Measurements from ENCODE around the gene PIAS4.

The PIAS4 gene

DNA sequence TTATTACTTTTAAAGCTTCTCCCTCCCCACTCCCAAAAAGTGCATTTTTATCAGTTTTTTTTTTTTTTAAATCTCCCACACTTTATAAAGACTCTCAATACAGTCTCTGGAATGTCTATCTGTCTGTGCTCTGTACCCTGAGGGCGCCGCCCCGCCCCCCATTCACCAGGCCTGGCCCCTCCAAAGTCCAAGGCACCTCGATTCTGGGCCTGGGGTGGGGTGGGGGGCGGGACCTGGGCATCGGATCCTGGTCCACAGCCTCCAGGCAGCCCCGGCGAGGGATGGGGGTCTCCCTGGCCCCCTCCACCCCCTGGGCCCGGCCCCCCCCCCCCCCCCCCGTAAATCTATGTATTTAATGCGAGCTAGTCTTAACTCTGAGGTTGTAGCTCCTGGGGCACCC, 35.9 kb downstream of the PIAS4 start:
- DNase-seq: no peak

GRCh38 chr19:4043966-4044715, 36.6 kb downstream of the PIAS4 start:
- DNase-seq: no peak

- DNase-seq: no peak
Measured at GRCh38 chr19:4044990-4045465, 37.5 kb downstream of the PIAS4 start.

- no peak for DNase-seq
Measured at GRCh38 chr19:4045597-4046361, 38.2 kb downstream of the PIAS4 start.

DNA sequence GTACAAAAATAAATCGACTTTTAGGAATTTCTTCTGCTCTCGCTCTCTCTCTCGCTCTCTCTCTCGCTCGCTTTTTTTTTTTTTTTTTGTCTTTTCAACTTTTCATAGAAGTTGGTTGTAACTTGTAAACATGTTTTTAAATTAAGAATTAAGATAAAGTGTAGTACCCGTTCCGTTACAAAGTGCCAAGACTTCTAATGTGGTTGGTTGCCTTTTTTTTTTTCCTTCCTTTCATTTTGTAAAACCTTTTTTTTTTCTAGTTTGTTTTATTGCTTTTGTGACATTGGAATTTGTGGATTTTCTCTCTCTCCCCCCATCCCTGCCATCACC, 38.8 kb downstream of the PIAS4 start:
- DNase-seq: no peak

DNA sequence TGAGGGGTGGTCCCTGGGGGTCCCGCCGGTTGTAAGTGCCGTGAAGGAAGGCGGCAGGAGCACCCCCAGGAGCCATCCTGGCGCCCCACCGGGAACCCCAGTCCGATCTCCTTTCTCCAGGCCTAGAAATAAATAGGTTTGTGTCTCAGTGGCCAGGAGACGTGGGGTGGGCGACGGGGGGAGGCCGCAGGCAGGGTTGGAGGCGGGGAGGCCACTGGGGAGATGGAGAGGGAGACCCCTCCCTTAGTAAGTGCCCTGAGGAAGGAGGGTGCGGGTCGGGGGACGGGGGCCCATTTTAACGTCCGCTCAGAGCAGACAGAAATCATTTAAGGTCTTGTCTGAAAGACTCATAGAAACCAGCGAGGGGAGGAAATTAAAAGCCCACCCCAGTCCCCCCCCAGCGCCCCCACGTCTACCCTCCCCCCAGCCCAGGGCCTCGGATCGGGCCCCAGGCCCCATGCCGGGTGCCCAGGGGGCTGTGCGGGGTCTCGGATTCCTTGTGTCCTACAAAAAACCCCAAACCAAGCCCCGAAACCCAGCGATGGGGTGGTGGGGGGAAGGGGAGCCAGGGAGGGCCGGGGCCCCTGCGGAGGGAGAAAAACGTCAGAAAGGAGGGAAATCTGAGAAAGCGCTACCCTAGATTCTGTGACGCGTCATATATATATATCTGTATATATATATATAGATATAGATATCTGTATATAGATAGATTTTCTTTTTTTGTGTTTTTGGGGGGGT, 39.6 kb downstream of the PIAS4 start:
- DNase-seq: no peak

GRCh38 chr19:4049432-4049831, 41.9 kb downstream of the PIAS4 start:
- DNase-seq: no peak

- peak; percentile 90 to 95 for DNase-seq
Measured at GRCh38 chr19:4051175-4052101, 43.9 kb downstream of the PIAS4 start.

GRCh38 chr19:4052114-4052992, 44.8 kb downstream of the PIAS4 start:
- DNase-seq: peak; percentile 27 to 64

DNA sequence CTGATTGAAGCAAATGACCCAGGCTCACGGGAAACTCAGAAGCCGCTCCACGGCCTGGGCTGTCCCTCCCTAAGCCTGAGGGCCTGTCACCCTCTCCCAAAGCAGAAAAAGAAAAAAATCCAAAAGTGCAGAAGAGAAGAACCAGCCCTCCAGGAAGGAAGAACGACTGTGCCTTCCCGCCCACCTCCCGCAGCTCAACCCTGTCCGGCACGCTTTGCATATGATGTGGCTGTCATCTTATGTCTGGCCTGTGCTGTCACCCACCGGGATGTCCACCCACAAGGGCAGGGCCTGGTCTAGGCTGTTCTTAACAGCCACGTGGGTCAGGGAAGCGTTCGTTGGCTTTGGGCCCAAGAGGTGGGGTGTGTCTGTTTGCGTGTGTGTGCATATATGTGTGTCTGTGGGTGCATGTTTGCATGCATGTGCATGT, 45.5 kb downstream of the PIAS4 start:
- peak; percentile 86 to 97 for DNase-seq

DNA sequence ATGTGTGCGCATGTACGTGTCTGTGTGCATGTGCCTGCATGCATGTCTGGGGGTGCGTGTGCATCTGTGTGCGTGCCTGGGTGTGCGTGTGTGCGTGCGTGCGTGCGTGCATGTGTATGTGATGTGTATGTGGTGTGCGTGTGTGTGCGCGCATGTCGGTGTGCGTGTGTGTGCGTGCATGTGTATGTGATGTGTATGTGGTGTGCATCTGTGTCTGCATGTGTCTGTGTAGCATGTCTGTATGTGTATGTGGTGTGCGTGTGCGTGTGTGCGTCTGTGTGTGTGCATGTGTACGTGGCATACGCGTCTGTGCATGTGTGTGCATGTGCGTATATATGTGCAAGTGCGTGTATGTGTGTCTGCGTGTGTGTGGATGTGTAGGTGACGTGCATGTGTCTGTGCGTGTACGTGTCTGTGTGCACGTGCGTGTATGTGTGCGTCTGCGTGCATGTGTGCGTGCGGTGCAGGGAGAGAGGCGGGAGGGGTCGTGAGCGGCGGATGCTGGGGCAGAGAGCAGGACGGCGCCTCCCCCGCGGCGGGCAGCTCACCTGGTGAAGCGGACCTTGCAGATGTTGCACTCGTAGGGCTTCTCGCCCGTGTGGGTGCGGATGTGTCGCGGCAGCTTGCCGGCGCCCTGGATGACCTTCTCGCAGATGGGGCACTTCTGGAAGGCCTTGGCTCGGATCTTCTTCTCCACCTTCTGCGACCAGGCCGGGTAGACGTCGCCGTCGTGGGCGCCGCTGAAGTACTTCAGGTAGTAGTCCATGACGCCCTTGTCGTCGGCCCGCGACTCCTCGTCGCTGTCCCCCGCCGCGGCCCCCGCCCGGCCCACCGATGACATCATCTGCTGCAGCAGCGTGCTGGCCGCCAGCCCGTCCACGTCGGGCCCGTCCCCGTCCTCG, 46.1 kb downstream of the PIAS4 start:
- no peak for DNase-seq

DNA sequence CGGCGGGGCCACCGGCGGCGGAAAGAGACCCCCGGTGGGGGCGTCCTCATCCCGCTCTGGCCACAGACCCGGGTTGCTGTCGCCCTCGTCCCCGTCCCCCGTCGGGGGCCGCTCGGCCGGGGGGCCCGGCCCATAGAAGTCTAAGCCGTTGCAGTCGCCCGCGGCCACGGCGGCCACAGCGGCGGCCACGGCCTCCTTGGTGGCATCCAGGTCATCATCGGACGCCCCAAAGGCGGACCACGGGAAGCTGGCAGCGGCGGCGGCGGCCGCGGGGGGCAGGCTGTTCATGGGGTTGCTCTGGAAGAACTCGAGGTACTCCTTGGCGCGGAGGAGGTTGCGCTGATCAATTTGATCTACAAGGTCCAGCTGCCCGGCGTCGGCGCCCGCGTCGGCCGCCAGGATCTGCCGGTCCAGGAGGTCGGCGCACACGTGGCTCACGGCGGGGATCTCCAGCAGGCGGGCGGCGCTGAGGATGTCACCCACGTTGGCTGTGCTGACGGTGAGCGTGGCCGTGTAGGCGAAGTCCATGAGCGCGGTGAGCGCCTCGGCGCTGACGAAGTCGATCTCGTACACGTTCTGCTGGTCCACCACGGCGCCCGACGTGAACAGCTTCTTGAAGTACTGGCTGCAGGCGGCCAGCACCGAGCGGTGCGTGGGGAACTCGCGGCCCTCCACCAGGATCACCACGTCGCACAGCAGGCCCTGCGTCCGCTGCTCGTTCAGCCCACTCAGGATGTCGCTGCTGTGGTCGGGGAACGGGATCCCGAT, 47.1 kb downstream of the PIAS4 start:
- DNase-seq: no peak

GRCh38 chr19:4055209-4055552, 47.6 kb downstream of the PIAS4 start:
- no peak for DNase-seq

DNA sequence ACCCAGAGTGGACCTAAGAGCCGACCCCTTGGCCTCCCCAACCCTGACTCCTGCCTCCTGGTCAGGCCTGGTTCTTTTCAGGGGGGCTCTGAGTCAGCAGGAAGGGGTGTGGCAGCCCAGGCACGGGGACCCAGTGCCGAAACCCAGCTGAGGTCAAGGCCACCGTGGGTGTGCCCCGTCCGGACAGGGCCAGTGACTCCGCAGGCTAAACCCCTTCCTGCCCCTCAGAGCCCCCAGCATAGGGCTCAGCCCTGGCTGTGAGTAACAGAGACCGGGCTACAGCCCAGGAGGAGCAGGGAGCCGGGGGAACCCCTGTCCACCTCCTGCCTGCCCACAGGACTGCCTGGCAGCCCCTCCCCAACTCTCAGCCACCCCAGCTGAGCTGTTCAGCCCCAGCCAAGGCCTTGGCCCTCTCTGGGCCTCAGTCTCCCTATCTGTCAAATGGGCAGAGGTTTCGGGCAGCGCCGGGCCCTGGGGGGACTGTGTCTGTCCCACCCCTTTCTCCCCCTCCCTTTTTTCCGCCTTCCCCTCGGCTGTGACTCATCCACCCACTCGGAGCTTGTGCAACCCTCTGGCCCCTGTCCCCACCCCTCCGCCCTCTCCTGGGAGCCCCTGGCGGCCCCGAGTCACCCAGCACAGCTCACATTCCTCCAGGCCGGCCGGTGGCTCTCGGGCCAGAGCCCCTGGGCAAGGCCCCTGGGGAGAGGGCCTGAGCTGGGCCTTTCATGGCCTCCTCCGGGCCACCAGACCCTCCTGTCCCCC, 50.6 kb downstream of the PIAS4 start:
- DNase-seq: peak; percentile 89 to 90

DNA sequence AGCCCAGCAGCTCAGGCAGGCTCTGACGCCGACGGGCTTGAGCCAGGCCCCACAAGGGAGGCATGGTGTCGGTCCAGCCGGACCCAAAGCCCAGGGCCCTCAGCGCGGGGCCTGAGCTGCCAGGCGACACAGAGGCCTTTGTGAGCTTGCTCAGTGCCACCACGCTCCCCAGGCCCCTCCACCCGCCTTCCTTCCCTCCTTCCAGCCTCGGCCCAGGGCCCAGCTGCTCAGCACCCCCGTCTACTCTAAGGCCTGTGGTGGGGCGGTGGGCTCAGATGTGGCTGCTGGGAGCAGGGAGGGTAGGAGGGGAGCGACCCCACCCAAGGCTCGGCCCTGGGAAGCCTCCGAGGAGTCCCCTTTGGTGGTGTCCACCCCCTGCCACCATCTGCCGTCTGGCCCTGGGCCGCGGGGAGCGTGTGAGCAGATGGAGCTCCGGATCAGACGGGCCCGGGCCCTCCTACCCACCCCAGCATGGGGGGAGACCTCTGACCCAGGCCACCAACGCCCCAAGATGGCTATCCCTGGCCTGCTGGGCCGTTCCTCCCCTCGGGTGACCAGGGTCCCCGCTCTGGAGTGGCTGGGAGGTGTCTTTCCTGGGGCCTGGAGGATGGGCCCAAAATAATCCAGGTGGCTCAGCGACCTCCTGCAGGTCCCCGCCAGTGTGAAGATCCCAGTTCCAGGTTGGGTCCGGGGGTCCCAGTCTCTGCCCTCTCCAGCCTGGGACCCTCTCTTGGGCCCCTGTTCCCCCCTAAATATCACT, 51.3 kb downstream of the PIAS4 start:
- no peak for DNase-seq

- DNase-seq: no peak
Measured at GRCh38 chr19:4059453-4059871, 51.9 kb downstream of the PIAS4 start.

DNA sequence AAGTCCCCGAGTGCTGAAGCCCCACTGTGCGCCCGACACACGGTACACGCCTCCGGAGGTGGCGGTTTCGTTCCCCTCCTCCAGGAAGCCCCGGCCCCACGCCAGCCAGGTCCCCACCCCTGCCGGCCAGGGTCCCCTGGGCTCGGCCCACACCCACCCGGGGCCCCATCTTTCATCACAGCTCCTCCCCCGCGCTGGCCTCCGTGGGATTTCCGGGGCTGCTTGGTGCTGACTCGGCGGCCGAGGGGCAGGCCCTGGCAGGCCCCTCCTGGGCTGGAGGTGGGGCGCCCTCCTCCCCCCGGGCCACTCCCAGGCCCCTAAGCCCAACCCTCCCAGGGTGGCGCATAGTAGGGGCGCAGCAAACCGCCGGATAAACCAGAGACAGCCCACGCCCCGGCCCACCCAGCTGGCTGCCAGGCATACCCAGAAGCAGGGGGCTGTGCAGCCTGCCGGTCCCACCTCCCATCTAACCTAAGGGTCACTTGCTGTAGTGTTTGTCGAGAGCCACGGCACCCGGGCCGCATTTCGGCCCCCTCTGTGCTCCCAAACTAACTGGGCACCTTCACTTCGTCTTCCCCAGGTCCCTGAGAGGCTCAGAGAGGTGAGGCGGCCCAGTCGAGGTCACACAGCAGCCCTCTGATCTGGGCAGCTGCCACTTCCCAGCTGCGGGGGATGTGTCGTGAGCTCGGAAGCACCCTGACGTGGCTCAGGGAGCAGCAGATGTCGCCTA, 52.5 kb downstream of the PIAS4 start:
- peak; percentile 28 to 56 for DNase-seq

All from inflammatory macrophage (primary cell).